MM.1S (cell line): ENCODE measurements around the gene EMP1.

Experiments
- DNase-seq: peaks from one replicate; pipeline ENCODE4 v3.0.0-alpha.2; 2015
- H2AFZ ChIP-seq: fragments of 300-600 bp; sonication (generic); 2 replicates; pipeline ENCODE4 v1.6.0; 2016; ENCODE audit warnings: antibody characterized with exemption, low read length
- H3F3A ChIP-seq: fragments of 300-600 bp; sonication (generic); 2 replicates; pipeline ENCODE4 v1.6.1; 2016; ENCODE audit warnings: mild to moderate bottlenecking, antibody characterized with exemption, low read length, moderate library complexity, mixed read lengths; ENCODE audit not compliant: insufficient read depth
- H3K27ac ChIP-seq: fragments of 300-600 bp; sonication (generic); 2 replicates; pipeline ENCODE4 v1.5.1; 2016; ENCODE audit warnings: mild to moderate bottlenecking, low read length
- H3K27me3 ChIP-seq: fragments of 300-600 bp; sonication (generic); replicated peaks from 2 replicates; pipeline ENCODE4 v1.6.0; 2016; ENCODE audit warnings: low read length; ENCODE audit not compliant: insufficient read depth
- H3K36me3 ChIP-seq: fragments of 300-600 bp; sonication (generic); replicated peaks from 2 replicates; pipeline ENCODE4 v1.6.1; 2016; ENCODE audit warnings: mild to moderate bottlenecking, low read length, mixed read lengths; ENCODE audit not compliant: insufficient read depth
- H3K4me1 ChIP-seq: fragments of 300-600 bp; sonication (generic); 2 replicates; pipeline ENCODE4 v1.6.1; 2016; ENCODE audit warnings: low read length, mixed read lengths
- H3K4me2 ChIP-seq: fragments of 300-600 bp; sonication (generic); 2 replicates; pipeline ENCODE4 v1.6.0; 2016; ENCODE audit warnings: low read depth, low read length
- H3K4me3 ChIP-seq: fragments of 300-600 bp; sonication (generic); 2 replicates; pipeline ENCODE4 v1.5.1; 2016; ENCODE audit warnings: low read length, mixed read lengths
- H3K79me2 ChIP-seq: fragments of 300-600 bp; sonication (generic); 2 replicates; pipeline ENCODE4 v1.6.1; 2016; ENCODE audit warnings: mixed run types, low read length, mixed read lengths
- H3K9ac ChIP-seq: fragments of 300-600 bp; sonication (generic); 2 replicates; pipeline ENCODE4 v1.6.1; 2016; ENCODE audit warnings: low read length, mixed read lengths
- H3K9me2 ChIP-seq: fragments of 300-600 bp; sonication (generic); replicated peaks from 2 replicates; pipeline ENCODE4 v1.6.1; 2016; ENCODE audit warnings: mild to moderate bottlenecking, low read length, mixed read lengths; ENCODE audit not compliant: insufficient read depth
- H3K9me3 ChIP-seq: fragments of 300-600 bp; sonication (generic); replicated peaks from 2 replicates; pipeline ENCODE4 v1.6.1; 2016; ENCODE audit warnings: mild to moderate bottlenecking, low read length, mixed read lengths; ENCODE audit not compliant: insufficient read depth
- H4K20me1 ChIP-seq: fragments of 300-600 bp; sonication (generic); 2 replicates; pipeline ENCODE4 v1.6.1; 2016; ENCODE audit warnings: mild to moderate bottlenecking, low read length, moderate library complexity, mixed read lengths; ENCODE audit not compliant: insufficient read depth
- CTCF ChIP-seq: fragments of 300-600 bp; sonication (generic); IDR thresholded peaks from 2 replicates; pipeline ENCODE4 v1.5.1; 2016; ENCODE audit warnings: antibody characterized with exemption, low read length, mixed read lengths
- EZH2 ChIP-seq: fragments of 300-600 bp; sonication (generic); optimal IDR thresholded peaks from 2 replicates; pipeline ENCODE3; 2017; ENCODE audit warnings: low read depth, mild to moderate bottlenecking, antibody characterized with exemption, low read length, mixed read lengths
- EZH2phosphoT487 ChIP-seq: fragments of 300-600 bp; sonication (generic); IDR thresholded peaks from 2 replicates; pipeline ENCODE4 v1.6.1; 2018; ENCODE audit warnings: antibody characterized with exemption, low read length

The EMP1 gene

GRCh38 chr12:13193505-13194231 lies 2.9 kb upstream of the EMP1 start:
- no peaks in the 10 kb centered on the region for H3F3A ChIP-seq
- no peaks in the 10 kb centered on the region for H3K79me2 ChIP-seq
- H3K4me2 ChIP-seq: no peak overlapping the region
- H2AFZ ChIP-seq: no peak overlapping the region
- H3K9ac ChIP-seq: no peak overlapping the region
- H3K36me3 ChIP-seq: no peaks in the 10 kb centered on the region
- no peak for TF ChIP-seq EZH2
- TF ChIP-seq EZH2phosphoT487: no peak
- no peak for TF ChIP-seq CTCF
- H3K4me3 ChIP-seq: no peak overlapping the region
- H3K4me1 ChIP-seq: peaks cover 12% of the 10 kb centered on the region
- no peaks in the 10 kb centered on the region for H4K20me1 ChIP-seq
- no peaks in the 10 kb centered on the region for H3K27me3 ChIP-seq
- no peak overlapping the region for H3K27ac ChIP-seq
- H3K9me3 ChIP-seq: no peaks in the 10 kb centered on the region
- DNase-seq: no peak
- H3K9me2 ChIP-seq: no peaks in the 10 kb centered on the region

GRCh38 chr12:13194401-13195110 lies 2.0 kb upstream of the EMP1 start:
- Histone ChIP-seq H3K4me2 (no peak overlapping the region), H2AFZ (no peak overlapping the region), H3K79me2 (no peaks in the 10 kb centered on the region), H3K4me1 (peaks cover 12% of the 10 kb centered on the region), H3K9me3 (no peaks in the 10 kb centered on the region), H3K27me3 (no peaks in the 10 kb centered on the region), H3K9me2 (no peaks in the 10 kb centered on the region), H3K4me3 (no peak overlapping the region), H3K27ac (no peak overlapping the region), H3K36me3 (no peaks in the 10 kb centered on the region), H4K20me1 (no peaks in the 10 kb centered on the region), H3K9ac (no peak overlapping the region), H3F3A (no peaks in the 10 kb centered on the region)
- DNase-seq: no peak
- TF ChIP-seq EZH2: no peak
- no peak for TF ChIP-seq EZH2phosphoT487
- TF ChIP-seq CTCF: no peak

- H3K79me2 ChIP-seq: no peaks in the 10 kb centered on the region
- no peak overlapping the region for H3K4me2 ChIP-seq
- no peak overlapping the region for H3K4me3 ChIP-seq
- H4K20me1 ChIP-seq: no peaks in the 10 kb centered on the region
- no peaks in the 10 kb centered on the region for H3K27me3 ChIP-seq
- H3K9me2 ChIP-seq: no peaks in the 10 kb centered on the region
- no peak overlapping the region for H2AFZ ChIP-seq
- no peak overlapping the region for H3K9ac ChIP-seq
- peaks cover 12% of the 10 kb centered on the region for H3K4me1 ChIP-seq
- no peak for DNase-seq
- no peak overlapping the region for H3K27ac ChIP-seq
- H3K36me3 ChIP-seq: no peaks in the 10 kb centered on the region
- no peaks in the 10 kb centered on the region for H3K9me3 ChIP-seq
- TF ChIP-seq CTCF (no peak), EZH2phosphoT487 (no peak), EZH2 (no peak)
- H3F3A ChIP-seq: no peaks in the 10 kb centered on the region
These were observed 1.3 kb upstream of the EMP1 start for GRCh38 chr12:13195250-13195649.
